Stimulated activated CD8-positive, alpha-beta memory T cell treated with anti-CD3 and anti-CD28 coated beads, Interleukin-12 subunit alpha, Interleukin-12 subunit beta, amount 100 ng/mL, for 4 hours (primary cell): ENCODE results near the gene RNU7-1.
"Not testable (repeated sequence)": the region's sequence is repeated elsewhere in the genome, so short reads cannot be mapped to it uniquely, and the experiment has no call there.

Experiments
- DNase-seq: peaks from one replicate; pipeline ENCODE4 v3.0.0-alpha.2; 2020; ENCODE audit warnings: low read depth

Gene RNU7-1

DNA sequence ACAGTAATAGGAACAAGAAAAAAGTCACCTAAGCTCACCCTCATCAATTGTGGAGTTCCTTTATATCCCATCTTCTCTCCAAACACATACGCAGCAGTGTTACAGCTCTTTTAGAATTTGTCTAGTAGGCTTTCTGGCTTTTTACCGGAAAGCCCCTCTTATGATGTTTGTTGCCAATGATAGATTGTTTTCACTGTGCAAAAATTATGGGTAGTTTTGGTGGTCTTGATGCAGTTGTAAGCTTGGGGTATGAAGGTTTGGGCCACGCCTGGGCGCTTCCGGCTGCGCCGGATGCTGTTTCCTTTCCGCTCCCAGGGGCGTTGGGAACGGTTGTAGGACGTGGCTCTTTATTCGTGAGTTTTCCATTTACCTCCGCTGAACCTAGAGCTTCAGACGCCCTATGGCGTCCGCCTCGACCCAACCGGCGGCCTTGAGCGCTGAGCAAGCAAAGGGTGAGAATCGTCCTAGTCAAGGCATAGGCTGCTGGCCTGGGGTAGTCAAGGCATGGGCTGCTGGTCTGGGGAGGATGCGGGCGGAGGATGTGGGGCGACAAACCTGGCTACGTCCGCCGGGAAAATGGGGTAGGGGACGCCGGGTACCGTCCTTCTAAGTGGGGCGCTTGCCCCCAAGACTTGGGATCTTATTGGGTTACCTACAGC lies at the start of gene RNU7-1, which contains the start of gene C12orf57:
Gene RNU7-1 (plus strand): TSS at position 95 of the 659 bp plus-strand sequence.
Gene C12orf57 (plus strand): TSS at position 301 of the 659 bp plus-strand sequence. CDS start 100 bp downstream, at position 401.
- peak; percentile 50 for DNase-seq

DNA sequence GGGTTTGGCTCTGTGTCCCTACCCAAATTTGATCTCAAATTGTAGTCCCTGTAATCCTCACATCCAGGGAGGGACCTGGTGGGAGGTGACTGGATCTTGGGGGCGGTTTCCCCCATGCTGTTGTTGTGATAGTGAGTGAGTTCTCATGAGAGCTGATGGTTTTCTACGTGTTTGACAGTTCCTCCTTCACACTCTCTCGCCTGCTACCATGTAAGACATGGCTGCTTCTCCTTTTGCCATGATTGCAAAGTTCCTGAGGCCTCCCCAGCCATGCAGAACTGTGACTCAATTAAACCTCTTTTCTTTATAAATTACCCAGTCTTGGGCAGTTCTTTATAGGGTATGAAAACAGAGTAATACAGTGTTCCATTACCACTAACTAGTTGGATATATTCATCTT lies 49.3 kb upstream of the RNU7-1 start:
- no peak for DNase-seq

DNA sequence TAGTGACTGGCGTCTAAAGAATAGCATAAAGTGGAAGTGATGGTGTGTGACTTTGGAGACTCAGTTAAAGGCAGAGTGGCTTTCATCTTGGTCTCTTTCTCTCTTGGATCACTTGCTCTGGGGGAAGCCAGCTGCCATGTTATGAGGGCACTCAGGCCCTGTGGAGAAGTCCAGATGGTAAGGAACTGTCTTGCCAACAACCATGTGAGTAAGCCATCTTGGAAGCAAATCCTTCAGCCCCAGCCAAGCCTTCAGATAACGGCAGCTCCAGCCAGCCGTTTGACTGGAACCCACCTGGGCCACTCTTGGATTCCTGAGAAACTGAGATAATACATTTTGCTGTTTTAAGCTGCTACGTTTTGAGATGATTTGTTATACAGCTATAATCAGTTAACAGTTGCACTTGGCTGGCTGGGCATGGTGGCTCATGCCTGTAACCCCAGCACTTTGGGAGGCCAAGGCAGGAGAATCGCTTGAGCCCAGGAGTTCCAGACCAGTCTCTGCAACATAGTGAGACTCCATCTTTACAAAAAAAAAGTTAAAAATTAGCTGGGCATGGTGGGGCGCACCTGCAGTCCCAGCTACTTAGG lies 46.7 kb upstream of the RNU7-1 start:
- no peak for DNase-seq

DNA sequence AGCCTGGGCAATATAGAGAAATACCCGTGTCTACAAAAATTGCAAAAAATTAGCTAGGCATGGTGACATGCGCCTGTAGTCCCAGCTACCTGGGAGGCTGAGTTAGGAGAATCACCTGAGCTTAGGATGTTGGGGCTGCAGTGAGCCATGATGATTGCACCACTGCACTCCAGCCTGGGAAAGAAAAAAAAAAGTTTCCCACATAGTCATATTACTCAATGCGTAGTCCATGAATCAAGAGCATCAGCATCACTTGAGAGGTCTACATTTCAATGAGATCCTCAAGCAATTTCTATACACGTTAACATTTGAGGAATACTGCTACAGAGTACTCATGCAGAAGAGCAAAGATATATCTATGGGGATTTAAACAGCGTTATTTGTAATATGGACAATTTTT lies 44.2 kb upstream of the RNU7-1 start:
- no peak for DNase-seq

DNA sequence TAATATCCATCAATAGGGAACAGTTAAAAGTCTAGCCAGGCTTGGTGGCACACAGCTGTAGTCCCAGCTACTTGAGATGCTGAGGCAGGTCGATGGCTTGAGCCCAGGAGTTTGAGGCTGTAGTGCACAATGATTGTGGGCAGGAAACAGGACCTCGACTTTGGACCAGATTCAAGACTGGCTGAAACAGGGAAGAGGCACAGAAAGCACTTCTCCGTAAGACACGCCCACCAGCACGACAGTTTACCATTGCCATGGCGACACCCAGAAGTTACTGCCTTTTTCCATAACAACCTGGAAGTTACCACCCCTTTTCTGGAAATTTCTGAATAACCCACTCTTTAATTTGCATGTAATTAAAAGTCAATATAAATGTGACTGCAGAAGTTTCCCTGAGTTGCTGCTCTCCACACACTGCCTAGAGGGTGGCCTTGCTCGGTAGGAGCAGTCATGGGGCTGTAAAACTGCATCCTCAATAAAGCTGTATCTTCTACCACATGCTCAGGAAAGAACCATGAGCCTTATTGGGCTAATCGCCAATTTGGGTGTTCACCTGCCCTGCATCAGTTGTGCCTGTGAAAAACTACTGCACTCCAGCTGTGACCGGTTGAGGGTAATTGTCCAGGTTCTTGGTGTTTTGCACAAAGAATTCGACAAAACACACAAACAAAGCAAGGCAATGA lies 43.6 kb upstream of the RNU7-1 start:
- no peak for DNase-seq

DNA sequence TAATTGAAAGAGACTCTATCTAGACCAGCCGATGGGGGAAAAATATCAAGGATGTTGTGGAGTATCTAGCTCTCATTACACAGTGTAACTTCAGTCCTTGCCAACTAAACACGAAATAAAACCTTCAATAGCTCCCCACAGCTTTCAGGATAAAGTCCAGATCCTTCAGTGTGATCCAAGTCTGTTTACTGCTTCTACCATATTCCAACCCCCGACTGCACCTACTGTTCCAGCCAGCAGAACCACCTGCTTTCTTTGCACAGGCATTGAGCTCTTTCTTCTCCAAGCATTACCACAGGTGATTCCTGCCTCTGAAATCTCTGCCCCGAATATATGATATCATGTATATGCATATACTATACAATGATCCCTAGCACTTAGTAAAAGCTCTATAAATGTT lies 41.2 kb upstream of the RNU7-1 start:
- DNase-seq = no peak

DNA sequence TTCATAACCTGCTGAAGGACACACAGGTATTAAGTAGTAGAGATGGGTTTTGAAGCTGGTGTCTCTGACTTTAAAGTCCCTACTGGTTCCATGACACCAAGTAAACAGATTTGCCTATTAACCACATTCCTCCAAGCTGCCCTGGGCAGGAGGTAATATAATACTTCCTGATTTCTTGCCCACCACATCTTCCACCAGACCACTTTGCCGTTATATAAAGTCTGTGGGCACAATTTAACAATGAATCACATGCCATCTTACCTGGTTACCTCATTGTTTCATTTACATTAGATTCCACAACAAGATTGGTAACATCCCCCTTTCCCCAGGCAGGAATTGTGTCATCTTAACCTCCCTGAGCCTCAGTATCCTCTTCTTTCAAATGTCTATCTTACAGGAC lies 39.9 kb upstream of the RNU7-1 start:
- DNase-seq = no peak

DNA sequence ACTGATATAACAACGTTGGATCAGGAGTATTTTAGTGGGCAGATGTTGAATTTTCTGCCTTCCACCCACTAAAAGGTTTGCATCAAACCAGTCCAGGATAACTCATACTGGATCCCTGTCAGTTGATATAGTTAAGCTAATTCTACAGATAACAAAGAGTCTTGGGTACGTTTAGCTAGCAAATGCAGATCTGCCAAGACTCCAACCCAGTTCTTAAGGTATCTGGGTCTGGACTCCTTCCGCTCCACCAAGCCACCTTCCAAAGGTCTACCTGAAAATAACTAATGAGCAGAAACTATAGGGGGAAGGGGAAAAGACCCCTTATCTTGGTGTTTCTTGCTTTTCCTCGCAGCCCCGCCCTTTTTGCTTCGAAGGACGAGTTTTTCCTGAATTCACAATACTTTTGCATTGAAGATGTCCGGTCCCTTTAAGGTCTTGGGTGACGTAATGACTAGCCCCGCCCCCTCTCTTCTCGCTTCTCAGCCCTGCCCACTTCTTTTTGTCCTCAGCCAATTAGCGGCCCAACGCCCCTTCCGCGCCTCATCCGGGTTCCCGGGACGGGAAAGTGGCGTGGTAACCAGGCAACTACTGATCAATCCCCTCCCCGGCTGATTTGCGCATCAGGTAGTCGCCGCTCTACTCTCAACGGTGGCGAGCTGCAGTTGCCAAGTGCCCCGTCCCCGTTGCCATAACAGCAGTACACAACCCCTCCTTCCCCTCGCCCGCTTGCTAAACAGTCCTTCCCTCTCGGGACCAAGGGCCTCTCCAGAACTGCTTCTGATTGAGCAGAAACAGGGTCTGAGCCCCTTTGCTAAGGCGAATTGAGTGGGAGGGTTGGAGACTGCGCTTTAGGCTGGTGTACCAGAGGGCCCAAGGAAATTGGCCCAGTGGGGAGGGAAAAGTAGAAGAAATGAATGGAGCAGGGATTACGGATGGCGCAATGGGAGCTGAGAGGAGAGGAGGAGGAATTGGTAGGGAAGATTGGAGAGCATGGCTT lies 39.0 kb upstream of the RNU7-1 start, which contains the start of gene LRRC23:
Gene LRRC23 (plus strand): TSS at position 543 of the 997 bp plus-strand sequence. CDS start 812 bp downstream, outside the sequence.
- DNase-seq = peak; percentile 92

DNA sequence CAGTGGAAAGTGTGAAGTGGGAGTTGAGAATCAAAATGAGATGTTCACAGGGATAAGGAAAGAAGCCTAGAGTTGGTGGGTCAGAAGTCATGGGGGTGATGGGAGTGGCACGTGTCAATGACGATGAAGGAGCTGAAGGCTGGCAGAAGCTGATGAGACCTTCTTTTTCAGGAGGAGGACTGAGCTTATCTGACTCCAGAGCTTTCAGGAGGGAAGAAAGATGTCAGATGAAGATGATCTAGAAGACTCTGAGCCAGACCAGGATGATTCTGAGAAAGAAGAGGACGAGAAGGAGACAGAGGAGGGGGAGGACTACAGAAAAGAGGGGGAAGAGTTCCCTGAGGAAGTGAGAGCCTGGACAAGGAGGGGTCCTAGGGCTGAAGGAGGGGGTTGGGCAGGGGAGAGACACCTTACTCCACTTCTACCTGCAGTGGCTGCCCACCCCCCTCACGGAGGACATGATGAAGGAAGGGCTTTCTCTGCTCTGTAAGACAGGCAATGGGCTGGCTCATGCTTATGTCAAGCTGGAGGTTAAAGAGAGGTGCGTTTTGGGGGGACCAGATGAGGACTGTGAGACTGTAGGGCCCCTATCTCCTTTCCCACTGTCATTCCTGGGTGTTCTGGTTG lies 38.1 kb upstream of the RNU7-1 start:
- DNase-seq = no peak

DNA sequence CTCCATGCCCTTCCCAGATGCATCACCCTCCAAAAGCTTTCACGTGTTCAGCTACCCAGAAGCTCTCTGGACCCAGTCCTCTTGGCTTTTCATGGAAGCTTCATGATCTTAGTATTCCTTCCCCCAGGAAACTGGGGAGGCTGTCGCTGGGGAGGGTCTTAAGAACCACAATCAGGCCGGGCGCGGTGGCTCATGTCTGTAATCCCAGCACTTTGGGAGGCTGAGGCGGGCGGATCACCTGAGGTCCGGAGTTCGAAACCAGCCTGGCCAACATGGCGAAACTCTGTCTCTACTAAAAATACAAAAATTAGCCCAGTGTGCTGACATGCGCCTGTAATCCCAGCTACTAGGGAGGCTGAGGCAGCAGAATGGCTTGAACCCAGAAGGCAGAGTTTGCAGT lies 35.5 kb upstream of the RNU7-1 start:
- DNase-seq = not testable (repeated sequence)

DNA sequence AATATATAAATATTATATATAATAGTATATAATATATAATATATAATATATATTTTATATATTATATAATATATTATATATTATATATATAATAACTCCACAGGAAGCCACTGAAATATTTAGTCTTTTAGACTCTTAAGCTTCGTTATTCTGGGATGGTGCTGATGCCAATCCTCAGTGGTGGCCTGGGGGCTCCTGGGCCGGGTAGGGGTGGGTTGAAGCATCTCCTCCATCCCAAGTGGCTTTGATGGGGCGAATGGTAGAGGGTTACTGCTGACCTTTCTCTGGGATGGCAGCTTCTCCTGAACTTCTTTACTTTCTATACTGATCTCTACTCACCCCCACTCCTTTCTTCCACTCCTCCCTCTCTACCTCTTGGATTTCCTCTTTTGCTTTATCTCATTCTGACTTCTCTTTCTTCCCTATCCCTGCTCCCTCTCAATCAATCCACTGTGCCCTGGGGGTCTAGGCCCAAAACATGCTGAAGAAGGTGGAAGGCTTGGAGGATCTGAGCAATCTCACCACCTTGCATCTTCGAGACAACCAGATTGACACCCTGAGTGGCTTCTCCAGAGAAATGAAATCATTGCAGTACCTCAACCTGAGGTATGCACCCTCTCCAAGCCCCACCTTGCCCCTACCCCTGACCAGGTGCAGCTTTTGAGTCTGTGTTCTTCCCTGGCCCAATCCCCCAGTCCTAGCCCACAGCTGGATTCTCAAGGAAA lies 34.0 kb upstream of the RNU7-1 start:
- no peak for DNase-seq

DNA sequence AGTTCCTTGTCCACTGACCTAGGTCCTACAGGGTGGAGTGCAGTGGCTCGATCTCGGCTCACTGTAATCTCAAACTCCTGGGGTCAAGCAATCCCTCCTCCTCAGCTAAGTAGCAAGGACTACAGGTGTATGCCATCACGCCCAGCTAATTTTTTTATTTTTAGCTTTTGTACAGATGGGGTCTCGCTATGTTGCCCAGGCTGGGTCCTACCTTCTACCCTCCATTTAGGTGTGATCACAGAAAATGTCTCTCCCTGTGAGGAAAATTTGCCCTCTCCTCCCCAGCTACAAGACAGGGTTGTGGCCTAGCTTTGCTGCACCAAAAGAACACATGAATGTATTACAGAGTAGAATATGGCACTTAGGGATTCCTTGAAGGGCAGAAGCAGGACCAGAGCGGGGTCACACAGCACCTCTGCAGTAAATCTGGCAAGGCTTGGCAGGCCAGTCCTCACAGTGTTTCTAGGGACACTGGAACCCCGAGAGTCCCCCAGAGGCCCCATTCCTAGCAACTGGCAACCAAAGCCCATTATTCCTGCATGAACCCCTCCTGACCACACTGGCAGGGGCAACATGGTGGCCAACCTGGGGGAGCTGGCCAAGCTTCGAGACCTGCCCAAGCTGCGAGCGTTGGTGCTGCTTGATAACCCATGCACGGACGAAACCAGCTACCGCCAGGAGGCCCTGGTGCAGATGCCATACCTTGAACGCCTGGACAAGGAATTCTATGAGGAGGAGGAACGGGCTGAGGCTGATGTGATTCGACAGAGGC lies 31.3 kb upstream of the RNU7-1 start:
- DNase-seq = no peak

DNA sequence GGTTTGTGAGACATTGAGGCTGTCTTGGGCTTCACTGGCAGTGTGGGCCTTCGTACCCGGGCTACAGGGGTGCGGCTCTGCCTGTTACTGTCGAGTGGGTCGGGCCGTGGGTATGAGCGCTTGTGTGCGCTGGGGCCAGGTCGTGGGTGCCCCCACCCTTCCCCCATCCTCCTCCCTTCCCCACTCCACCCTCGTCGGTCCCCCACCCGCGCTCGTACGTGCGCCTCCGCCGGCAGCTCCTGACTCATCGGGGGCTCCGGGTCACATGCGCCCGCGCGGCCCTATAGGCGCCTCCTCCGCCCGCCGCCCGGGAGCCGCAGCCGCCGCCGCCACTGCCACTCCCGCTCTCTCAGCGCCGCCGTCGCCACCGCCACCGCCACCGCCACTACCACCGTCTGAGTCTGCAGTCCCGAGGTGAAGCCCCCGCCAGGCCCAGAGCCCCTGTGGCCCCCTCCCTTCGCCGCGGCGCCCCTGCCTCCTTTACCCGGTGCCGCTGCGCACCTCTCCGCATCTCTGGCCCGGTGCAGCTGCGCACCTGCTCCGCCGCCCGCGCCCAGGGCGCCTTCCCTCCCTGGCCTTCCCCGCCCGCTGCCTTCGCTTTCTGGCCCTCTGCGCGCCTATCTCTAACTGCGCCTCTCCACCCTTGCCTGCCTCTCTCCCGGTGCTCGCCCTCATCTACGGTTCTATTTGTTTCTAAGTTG lies 29.2 kb upstream of the RNU7-1 start, which contains the start of gene ENO2:
Gene ENO2 (plus strand): TSS at position 335 of the 701 bp plus-strand sequence. CDS start 1,253 bp downstream, outside the sequence.
- peak; percentile 75 for DNase-seq

DNA sequence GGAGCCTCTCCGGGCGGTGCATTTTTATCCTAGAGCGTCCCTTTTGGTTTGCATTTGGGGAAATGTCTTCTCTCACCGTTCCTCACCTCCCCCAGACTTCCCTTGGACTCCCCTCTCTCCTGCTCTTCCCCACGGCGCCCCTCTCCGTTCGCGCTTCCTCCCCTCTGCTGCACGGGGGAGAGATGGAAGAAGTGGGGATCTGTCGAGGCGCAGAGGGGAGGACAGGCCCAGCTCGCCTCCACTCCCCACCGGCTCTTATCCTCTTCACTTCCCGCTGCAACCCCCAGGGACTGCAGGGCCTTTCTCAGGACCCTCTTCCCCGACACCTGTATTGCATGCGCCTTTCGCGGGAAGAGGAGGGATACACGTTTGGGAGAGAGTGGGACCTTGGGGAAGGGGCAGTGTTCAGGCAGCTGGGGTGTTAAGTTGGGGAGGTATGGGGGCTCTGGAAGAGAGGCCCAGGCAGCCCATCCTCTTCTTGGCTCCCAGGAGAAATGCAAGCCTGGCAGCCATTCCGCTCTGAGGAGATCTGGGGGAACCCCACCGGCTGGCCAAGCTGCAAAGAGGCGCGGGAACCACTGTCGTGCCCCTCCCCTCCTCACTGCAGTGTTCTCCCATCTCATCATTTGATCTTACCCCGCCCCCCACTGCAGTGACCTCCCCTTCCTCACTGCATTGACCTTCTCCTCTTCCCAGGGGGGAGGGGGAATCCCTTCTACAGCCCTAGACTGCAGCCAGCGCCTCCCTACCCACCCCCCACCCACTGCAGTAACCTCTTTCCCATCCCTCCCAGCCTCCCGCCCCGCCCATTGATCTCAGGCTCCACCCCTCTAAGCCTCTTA lies 28.4 kb upstream of the RNU7-1 start:
- DNase-seq = no peak

DNA sequence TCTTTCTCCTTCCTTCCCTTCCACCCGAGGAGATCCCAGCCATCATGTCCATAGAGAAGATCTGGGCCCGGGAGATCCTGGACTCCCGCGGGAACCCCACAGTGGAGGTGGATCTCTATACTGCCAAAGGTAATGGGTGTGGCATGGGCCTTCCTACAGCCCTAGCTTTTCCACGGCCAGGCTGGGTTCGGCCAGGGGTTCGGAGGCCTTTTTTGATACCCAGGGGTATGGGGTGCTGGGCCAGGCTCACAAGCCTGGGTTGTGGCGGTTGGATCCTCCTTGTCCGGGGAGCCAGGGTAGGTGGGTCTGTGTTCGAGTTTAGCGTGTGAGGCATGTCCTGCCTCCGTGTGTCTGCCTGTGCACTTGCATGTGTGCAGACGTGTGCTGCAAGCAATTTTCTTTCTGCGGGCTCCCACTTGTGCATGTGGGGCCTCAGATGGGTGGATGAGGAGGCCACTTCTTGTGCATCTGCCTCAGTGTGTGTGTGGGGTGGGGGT lies 27.8 kb upstream of the RNU7-1 start:
- no peak for DNase-seq

DNA sequence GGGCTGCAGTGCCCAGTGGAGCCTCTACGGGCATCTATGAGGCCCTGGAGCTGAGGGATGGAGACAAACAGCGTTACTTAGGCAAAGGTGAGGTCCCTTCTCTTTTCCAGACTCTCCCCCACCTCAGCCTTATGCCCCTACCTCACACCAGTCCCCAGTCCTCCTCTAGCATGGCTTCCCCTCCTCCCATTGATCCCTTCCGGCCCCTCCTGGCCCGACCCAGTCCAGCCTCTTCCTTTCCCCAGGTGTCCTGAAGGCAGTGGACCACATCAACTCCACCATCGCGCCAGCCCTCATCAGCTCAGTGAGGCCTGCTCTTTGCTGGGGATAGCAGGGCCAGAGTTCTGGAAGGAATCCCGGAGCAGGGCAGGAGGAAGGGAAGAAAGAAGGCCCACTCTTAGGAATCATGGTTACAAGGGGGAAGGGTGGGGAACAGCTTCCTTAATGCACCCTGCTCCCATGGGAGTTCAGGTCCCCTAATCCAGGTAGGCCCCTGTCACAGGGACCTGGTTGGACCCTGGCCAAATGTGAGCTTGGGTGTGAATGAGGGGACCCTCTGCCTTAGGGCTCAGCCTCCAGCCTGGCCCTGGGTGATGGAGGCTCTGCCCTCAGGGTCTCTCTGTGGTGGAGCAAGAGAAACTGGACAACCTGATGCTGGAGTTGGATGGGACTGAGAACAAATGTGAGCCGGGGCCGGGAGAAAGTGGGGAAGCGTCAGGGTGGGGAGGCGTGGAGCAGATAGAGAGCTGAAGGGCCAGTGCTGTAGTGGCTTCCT lies 27.0 kb upstream of the RNU7-1 start:
- DNase-seq = no peak
